ENCODE data around the gene CHIT1. TPM values are rescaled to one million over a fixed set of nuclear protein-coding genes. Genes with fewer than 3 reads are reported as not detected.
"Not testable (repeated sequence)": the region's sequence is repeated elsewhere in the genome, so short reads cannot be mapped to it uniquely, and the experiment has no call there.

CHIT1 gene
- total RNA-seq, 1 donor from 2014 or later, result not detected

- H2AFZ ChIP-seq (ENCODE audit: low read depth, low read length); H3K4me3 ChIP-seq (ENCODE audit: insufficient read depth, low read depth, low read length); H3K36me3 ChIP-seq (ENCODE audit: insufficient read depth, low read length); H3K4me1 Mint-ChIP-seq (ENCODE audit: low read depth, unreplicated experiment); DNase-seq (ENCODE audit: low read depth); H3K27ac Mint-ChIP-seq (ENCODE audit: unreplicated experiment); H3K79me2 ChIP-seq (ENCODE audit: insufficient read depth, low read length); H3K4me3 Mint-ChIP-seq (ENCODE audit: unreplicated experiment); H3K4me1 ChIP-seq (ENCODE audit: insufficient read depth, low read length); H3K36me3 Mint-ChIP-seq (ENCODE audit: low read depth, unreplicated experiment); H3K9ac ChIP-seq (ENCODE audit: low read length); H3K9me3 ChIP-seq (ENCODE audit: insufficient read depth, low read depth, low read length); H3K4me2 ChIP-seq (ENCODE audit: low read length); H4K20me1 ChIP-seq (ENCODE audit: insufficient read depth, low read length); H3K27ac ChIP-seq (ENCODE audit: low read depth, low read length); FAIRE-seq: not testable (repeated sequence)
- Mint-ChIP-seq H3K27me3 (ENCODE audit: low read depth, unreplicated experiment) (peaks cover 14% of the 10 kb centered on the region), H3K9me3 (ENCODE audit: unreplicated experiment) (peaks cover 17% of the 10 kb centered on the region)
- peaks cover 16% of the 10 kb centered on the region for H3K27me3 ChIP-seq (ENCODE audit: insufficient read depth, low read length)
Measured at GRCh38 chr1:203254782-203255181, 25.3 kb upstream of the CHIT1 start.

DNA sequence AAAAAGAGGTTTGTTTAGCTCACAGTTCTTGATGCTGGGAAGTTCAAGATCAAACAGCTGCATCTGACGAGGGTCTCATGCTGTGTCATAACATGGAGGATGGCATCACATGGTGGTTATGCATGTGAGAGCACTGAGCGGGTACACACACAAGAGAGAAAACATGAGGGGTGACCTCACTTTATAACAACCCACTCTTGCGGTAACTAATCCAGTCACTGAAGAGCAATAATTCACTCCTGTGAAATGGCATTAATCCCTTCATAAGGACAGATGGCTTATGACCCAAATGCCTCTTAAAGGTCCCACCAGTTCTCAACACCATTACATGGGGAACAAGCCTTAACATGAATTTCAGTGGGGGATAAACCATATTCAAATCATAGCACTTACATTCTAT lies 23.2 kb upstream of the CHIT1 start:
- Mint-ChIP-seq H3K4me3 (ENCODE audit: unreplicated experiment) (no peak overlapping the region), H3K4me1 (ENCODE audit: low read depth, unreplicated experiment) (no peaks in the 10 kb centered on the region), H3K27ac (ENCODE audit: unreplicated experiment) (no peak overlapping the region), H3K36me3 (ENCODE audit: low read depth, unreplicated experiment) (no peaks in the 10 kb centered on the region), H3K9me3 (ENCODE audit: unreplicated experiment) (peaks cover 12% of the 10 kb centered on the region), H3K27me3 (ENCODE audit: low read depth, unreplicated experiment) (peaks cover 11% of the 10 kb centered on the region)
- Histone ChIP-seq H4K20me1 (ENCODE audit: insufficient read depth, low read length) (no peaks in the 10 kb centered on the region), H3K27ac (ENCODE audit: low read depth, low read length) (no peak overlapping the region), H3K4me1 (ENCODE audit: insufficient read depth, low read length) (no peaks in the 10 kb centered on the region), H3K4me2 (ENCODE audit: low read length) (no peak overlapping the region), H2AFZ (ENCODE audit: low read depth, low read length) (no peak overlapping the region), H3K4me3 (ENCODE audit: insufficient read depth, low read depth, low read length) (no peak overlapping the region), H3K9me3 (ENCODE audit: insufficient read depth, low read depth, low read length) (no peaks in the 10 kb centered on the region), H3K9ac (ENCODE audit: low read length) (no peak overlapping the region), H3K79me2 (ENCODE audit: insufficient read depth, low read length) (no peaks in the 10 kb centered on the region), H3K27me3 (ENCODE audit: insufficient read depth, low read length) (peaks cover 16% of the 10 kb centered on the region), H3K36me3 (ENCODE audit: insufficient read depth, low read length) (no peaks in the 10 kb centered on the region)
- TF ChIP-seq, protein P1, sequence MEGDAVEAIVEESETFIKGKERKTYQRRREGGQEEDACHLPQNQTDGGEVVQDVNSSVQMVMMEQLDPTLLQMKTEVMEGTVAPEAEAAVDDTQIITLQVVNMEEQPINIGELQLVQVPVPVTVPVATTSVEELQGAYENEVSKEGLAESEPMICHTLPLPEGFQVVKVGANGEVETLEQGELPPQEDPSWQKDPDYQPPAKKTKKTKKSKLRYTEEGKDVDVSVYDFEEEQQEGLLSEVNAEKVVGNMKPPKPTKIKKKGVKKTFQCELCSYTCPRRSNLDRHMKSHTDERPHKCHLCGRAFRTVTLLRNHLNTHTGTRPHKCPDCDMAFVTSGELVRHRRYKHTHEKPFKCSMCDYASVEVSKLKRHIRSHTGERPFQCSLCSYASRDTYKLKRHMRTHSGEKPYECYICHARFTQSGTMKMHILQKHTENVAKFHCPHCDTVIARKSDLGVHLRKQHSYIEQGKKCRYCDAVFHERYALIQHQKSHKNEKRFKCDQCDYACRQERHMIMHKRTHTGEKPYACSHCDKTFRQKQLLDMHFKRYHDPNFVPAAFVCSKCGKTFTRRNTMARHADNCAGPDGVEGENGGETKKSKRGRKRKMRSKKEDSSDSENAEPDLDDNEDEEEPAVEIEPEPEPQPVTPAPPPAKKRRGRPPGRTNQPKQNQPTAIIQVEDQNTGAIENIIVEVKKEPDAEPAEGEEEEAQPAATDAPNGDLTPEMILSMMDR (IDR thresholded peaks at IDR 0.05; ENCODE audit: insufficient read depth, low read depth, low read length), result no peak
- TF ChIP-seq EZH2 (IDR thresholded peaks at IDR 0.05; ENCODE audit: insufficient read depth, low read length), result no peak
- DNase-seq (ENCODE audit: low read depth) (no peak), FAIRE-seq (no peak)

DNA sequence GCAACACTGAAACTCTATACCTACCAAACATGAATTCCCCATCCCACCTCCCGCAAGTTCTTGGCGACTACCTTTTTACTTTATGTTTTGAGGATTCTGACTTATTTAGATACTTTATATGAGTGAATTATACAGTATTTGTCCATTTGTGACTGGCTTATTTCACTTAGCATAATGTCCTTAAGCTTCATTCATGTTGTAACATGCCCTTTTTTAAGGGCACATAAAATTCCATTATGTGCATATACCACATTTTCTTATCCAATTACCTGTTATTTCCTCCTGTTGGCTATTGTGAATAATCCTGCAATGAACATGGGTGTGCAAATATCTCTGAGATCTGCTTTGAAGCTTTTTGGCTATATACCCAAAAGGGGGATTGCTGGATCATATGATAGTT lies 22.0 kb upstream of the CHIT1 start:
- peaks cover 13% of the 10 kb centered on the region for H3K27me3 Mint-ChIP-seq (ENCODE audit: low read depth, unreplicated experiment)
- H4K20me1 ChIP-seq (ENCODE audit: insufficient read depth, low read length), result no peaks in the 10 kb centered on the region
- no peak overlapping the region for H2AFZ ChIP-seq (ENCODE audit: low read depth, low read length)
- no peak overlapping the region for H3K4me3 Mint-ChIP-seq (ENCODE audit: unreplicated experiment)
- H3K27ac Mint-ChIP-seq (ENCODE audit: unreplicated experiment), result no peak overlapping the region
- H3K4me2 ChIP-seq (ENCODE audit: low read length), result no peak overlapping the region
- FAIRE-seq (no peak), DNase-seq (ENCODE audit: low read depth) (no peak)
- no peaks in the 10 kb centered on the region for H3K4me1 Mint-ChIP-seq (ENCODE audit: low read depth, unreplicated experiment)
- H3K27ac ChIP-seq (ENCODE audit: low read depth, low read length), result no peak overlapping the region
- H3K36me3 ChIP-seq (ENCODE audit: insufficient read depth, low read length), result no peaks in the 10 kb centered on the region
- no peaks in the 10 kb centered on the region for H3K36me3 Mint-ChIP-seq (ENCODE audit: low read depth, unreplicated experiment)
- no peak overlapping the region for H3K4me3 ChIP-seq (ENCODE audit: insufficient read depth, low read depth, low read length)
- no peaks in the 10 kb centered on the region for H3K4me1 ChIP-seq (ENCODE audit: insufficient read depth, low read length)
- H3K9ac ChIP-seq (ENCODE audit: low read length), result no peak overlapping the region
- H3K27me3 ChIP-seq (ENCODE audit: insufficient read depth, low read length), result peaks cover 16% of the 10 kb centered on the region
- H3K9me3 ChIP-seq (ENCODE audit: insufficient read depth, low read depth, low read length), result no peaks in the 10 kb centered on the region
- H3K9me3 Mint-ChIP-seq (ENCODE audit: unreplicated experiment), result peaks cover 11% of the 10 kb centered on the region
- TF ChIP-seq, protein P1 (IDR thresholded peaks at IDR 0.05; ENCODE audit: insufficient read depth, low read depth, low read length), result no peak
- no peak for TF ChIP-seq EZH2 (IDR thresholded peaks at IDR 0.05; ENCODE audit: insufficient read depth, low read length)
- H3K79me2 ChIP-seq (ENCODE audit: insufficient read depth, low read length), result no peaks in the 10 kb centered on the region

All from astrocyte (in vitro differentiated cells and primary cell).